Kasumi-1 (cell line): ENCODE results near the gene NLRP4.

ENCODE experiments used
- DNase-seq, 2 experiments: peaks; one replicate each; lab custom pipeline; 2025; lab: John Stamatoyannopoulos, UW

The NLRP4 gene, protein sequence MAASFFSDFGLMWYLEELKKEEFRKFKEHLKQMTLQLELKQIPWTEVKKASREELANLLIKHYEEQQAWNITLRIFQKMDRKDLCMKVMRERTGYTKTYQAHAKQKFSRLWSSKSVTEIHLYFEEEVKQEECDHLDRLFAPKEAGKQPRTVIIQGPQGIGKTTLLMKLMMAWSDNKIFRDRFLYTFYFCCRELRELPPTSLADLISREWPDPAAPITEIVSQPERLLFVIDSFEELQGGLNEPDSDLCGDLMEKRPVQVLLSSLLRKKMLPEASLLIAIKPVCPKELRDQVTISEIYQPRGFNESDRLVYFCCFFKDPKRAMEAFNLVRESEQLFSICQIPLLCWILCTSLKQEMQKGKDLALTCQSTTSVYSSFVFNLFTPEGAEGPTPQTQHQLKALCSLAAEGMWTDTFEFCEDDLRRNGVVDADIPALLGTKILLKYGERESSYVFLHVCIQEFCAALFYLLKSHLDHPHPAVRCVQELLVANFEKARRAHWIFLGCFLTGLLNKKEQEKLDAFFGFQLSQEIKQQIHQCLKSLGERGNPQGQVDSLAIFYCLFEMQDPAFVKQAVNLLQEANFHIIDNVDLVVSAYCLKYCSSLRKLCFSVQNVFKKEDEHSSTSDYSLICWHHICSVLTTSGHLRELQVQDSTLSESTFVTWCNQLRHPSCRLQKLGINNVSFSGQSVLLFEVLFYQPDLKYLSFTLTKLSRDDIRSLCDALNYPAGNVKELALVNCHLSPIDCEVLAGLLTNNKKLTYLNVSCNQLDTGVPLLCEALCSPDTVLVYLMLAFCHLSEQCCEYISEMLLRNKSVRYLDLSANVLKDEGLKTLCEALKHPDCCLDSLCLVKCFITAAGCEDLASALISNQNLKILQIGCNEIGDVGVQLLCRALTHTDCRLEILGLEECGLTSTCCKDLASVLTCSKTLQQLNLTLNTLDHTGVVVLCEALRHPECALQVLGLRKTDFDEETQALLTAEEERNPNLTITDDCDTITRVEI

GRCh38 chr19:55836340-55836739, at the start of gene NLRP4:
Gene NLRP4, plus strand, starts transcription at chr19:55836540. Its CDS starts 15,541 bp downstream, at chr19:55852081.
- DNase-seq, result no peak

- DNase-seq, result no peak
Measured at GRCh38 chr19:55795021-55795420, 41.3 kb upstream of the NLRP4 start.

DNA sequence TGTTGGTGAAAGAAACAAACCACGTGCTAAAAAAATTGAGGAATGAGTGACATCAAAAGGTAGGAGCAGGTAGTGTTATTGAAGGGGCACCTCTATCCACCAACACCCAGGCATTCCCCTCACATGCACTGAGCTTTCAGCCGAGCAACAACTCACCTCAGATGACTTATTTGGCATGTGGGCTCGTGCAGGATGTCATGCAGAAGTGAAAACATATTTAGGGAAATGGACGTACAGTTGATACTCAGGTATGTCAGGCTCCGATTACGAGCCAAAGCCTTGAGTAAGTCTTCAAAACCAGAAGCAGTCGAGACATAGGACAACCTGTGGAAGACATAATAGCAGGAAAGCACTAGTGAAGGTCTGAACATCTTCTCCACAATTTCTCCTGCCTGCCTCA, 34.9 kb upstream of the NLRP4 start:
- DNase-seq, result no peak

DNA sequence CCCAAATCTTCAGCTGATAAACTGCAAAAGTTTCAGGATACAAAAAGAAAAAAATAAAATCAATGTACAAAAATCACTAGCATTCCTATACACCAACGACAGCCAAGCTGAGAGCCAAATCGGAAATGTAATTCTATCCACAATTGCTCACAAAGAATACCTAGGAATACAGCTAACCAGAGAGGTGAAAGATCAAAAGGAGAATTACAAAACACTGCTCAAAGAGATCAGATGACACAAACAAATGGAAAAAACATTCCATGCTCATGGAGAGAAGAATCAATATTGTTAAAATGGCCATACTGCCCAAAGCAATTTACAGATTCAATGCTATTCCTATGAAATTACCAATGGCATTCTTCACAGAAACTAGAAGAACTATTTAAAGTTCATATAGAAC, 34.1 kb upstream of the NLRP4 start:
- no peak for DNase-seq

- DNase-seq, result peak; percentile 57 to 58
Measured at GRCh38 chr19:55809381-55810058, 26.8 kb upstream of the NLRP4 start.

DNA sequence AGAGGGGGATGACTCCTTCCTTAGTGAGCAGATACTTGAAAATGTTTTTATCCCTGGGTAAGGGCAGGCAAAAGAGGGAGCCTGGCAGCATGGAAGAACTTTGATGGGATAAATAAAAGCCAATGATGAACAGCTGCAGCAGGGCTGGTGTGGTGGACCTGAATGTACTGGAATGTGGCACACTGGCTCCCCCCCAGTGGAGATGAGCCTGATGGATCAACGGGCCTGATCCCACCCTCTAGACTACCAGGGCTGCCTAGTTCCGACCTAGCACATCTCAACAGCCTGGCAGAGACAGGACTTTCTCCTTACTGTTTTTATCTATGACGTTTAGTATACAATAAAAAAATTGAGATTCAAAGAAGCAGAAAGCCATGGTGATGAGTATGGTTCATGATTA, 25.0 kb upstream of the NLRP4 start:
- DNase-seq, result no peak

DNA sequence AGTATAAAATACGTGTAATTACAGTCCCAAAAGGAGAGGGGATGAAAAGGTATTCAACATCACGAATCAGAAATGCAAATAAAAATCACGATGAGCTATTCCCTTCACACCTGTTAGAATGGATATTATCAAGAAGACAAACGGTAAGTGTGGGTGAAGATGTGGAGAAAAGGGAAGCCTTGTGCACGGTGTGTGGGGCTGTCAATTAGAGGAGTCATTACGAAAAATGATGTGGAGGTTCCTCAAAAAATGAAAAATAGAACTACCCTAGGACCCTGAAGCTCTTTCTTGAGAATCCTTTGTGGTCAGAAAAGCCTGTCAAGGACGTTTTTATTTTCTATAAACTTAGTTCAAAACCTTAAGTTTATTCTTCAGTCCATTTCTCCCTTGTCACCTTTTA, 23.9 kb upstream of the NLRP4 start:
- DNase-seq, result no peak

GRCh38 chr19:55813906-55814305, 22.4 kb upstream of the NLRP4 start:
- no peak for DNase-seq

GRCh38 chr19:55820037-55820436, 16.3 kb upstream of the NLRP4 start:
- DNase-seq, result no peak

DNA sequence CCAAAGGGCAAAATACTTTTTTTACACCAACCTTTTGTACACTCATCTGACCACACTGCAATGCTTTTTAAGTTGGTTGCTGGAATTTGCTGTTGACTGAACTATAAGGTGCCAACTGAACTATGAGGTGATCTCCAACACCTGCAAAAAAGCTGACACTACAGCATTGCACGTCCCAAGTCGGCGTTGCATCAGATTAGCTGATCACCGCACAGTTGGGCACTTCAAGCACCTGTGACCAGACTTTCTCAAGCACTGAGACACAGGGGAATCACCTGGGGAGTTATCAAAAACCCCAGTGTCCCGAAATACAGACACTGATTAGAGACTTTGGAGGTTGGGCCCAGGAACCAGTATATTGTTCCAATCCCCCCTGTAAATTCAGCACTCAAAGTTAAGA, 5.7 kb upstream of the NLRP4 start:
- no peak for DNase-seq

DNA sequence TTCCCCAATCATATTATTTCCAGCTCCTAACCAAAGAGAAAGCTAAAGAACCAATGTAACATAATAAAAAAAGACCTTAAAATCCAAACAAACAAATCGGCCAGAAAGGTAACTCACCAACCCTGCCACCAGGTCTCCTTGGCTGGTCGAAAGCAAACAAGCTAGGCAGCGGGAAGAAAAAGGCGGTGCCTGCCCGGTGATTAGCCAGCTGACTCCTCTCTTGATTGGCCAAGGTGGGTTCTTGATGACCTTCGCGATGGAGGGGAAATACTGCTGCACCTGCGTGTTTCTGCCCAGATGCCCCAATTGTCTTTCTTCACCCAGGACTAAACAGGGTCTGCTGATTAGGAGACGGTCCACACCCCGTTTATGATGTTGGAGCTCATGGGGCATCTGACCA, 4.5 kb upstream of the NLRP4 start, which contains the start of gene NLRP11:
NLRP11 (minus strand) TSS at position 154 of the 400 bp plus-strand sequence. CDS start 13,825 bp downstream, outside the sequence.
- DNase-seq, result no peak

GRCh38 chr19:55832676-55833075, 3.7 kb upstream of the NLRP4 start:
- no peak for DNase-seq

DNA sequence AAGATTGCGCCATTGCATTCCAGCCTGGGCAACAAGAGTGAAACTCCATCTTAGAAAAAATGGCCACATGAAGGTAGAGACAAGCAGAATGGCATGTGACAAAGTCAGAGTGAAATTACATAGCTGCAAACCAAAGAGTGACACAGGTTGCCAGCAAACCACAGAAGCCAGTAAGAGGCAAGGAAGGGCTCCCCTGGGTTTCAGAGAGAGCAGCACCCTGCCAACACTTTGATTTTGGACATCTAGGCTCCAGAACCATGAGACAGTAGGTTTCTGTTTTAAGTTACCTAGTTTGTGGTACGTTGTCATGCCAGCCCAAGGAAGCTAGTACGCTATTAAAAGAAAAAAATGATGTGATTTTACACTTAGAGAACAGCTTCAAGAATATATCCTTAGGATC, 1.9 kb downstream of the NLRP4 start:
- DNase-seq, result no peak

- no peak for DNase-seq
Measured at GRCh38 chr19:55838906-55839305, 2.6 kb downstream of the NLRP4 start.

- DNase-seq, result no peak
Measured at GRCh38 chr19:55855160-55855559, 18.8 kb downstream of the NLRP4 start.

DNA sequence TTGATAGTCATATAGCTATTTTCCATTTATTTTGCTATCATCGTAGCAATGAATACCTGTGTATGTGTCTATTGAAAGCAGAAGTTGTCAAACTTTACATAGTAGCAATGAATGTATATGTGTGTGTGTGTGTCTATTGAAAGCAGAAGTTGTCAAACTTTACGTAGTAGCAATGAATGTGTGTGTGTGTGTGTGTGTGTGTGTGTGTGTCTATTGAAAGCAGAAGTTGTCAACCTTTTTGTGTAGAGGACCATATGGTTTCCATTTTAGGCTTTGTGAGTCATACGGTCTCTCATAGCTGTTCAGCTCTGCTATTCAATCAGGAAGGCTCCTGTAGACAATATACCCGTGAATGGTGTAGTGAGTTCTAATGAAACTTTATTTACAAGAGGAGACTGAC, 20.8 kb downstream of the NLRP4 start:
- peak; percentile 21 to 32 for DNase-seq

- no peak for DNase-seq
Measured at GRCh38 chr19:55857974-55858373, 21.6 kb downstream of the NLRP4 start.

- no peak for DNase-seq
Measured at GRCh38 chr19:55858401-55858800, 22.1 kb downstream of the NLRP4 start.

DNA sequence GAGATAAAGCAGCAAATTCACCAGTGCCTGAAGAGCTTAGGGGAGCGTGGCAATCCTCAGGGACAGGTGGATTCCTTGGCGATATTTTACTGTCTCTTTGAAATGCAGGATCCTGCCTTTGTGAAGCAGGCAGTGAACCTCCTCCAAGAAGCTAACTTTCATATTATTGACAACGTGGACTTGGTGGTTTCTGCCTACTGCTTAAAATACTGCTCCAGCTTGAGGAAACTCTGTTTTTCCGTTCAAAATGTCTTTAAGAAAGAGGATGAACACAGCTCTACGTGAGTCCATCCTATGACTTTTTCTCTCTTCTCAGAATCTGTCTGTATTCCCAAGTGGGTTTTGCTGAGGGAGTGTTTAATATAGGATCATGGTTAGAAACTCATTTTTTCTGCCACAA, 22.6 kb downstream of the NLRP4 start:
- DNase-seq, result no peak

- DNase-seq, result no peak
Measured at GRCh38 chr19:55866521-55866920, 30.2 kb downstream of the NLRP4 start.

DNA sequence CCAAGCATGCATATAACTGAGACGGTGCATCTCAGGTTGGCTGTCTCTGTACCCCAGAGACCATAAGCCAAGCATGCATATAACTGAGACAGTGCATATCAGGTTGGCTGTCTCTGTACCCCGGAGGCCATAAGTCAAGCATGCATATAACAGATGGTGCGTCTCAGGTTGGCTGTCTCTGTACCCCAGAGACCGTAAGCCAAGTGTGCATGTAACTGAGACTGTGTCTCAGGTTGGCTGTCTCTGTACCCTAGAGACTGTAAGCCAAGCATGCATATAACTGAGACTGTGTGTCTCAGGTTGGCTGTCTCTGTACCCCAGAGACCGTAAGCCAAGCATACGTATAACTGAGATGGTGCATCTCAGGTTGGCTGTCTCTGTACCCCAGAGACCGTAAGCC, 30.8 kb downstream of the NLRP4 start:
- no peak for DNase-seq

DNA sequence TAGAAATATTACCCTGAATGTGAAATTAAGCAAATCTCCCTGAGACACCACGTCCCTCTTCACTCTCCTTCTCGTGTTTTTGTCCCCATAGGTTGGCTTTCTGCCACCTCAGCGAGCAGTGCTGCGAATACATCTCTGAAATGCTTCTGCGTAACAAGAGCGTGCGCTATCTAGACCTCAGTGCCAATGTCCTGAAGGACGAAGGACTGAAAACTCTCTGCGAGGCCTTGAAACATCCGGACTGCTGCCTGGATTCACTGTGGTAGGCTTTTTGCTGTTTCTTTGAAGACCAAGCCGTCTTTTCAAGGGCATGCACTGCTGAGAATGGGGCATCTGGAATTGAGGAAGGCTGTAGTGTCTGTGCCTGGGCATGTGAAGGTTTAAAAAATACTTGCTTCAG, 34.4 kb downstream of the NLRP4 start:
- no peak for DNase-seq
